HCT116 (cell line): ENCODE measurements around the gene CCDC8. TPM values are rescaled to one million over a fixed set of nuclear protein-coding genes. Genes with fewer than 3 reads are reported as not detected.

Source experiments
- ATAC-seq: fragments of 200-7000 bp; cut with Tn5 transposase; 2 replicates; pipeline ENCODE4 v1.9.1; 2020; ENCODE audit warnings: mild to moderate bottlenecking, moderate library complexity
- BruUV-seq: library from RNA; stranded (reverse); fragments of 400-500 nt; replicated peaks from 2 replicates; lab custom pipeline; 2021; lab: Mats Ljungman, UMichigan
- CTCF ChIA-PET: fragments of 300-600 bp; sonication (Branson Sonifier 250); formaldehyde crosslinking; loops from one replicate; lab custom pipeline; 2021; ENCODE audit warnings: antibody characterized with exemption; lab: Charles Lee
- POLR2A ChIA-PET: fragments of 300-600, 350-600 bp; sonication (Branson Sonifier 250); formaldehyde crosslinking; loops from one replicate; lab custom pipeline; 2021; ENCODE audit warnings: antibody characterized with exemption; lab: Charles Lee
- RAD21 ChIA-PET, 2 experiments: fragments of 300-600 bp; sonication (Branson Sonifier 250); formaldehyde crosslinking; loops; one replicate each; lab custom pipeline; 2023; ENCODE audit warnings: low total read pairs in 2 of 2; ENCODE audit not compliant: uncharacterized antibody in 2 of 2, unreplicated experiment in 2 of 2, low non-redundant PET in 1 of 2; lab: Charles Lee
- DNase-seq: peaks from one replicate; pipeline ENCODE4 v3.0.0-alpha.2; 2010; ENCODE audit warnings: low read depth, low spot score
- H2AFZ ChIP-seq: fragments of 200-600 bp; shearing (Covaris generic), sonication (generic); 2 replicates; pipeline ENCODE4 v1.6.1; 2017; ENCODE audit warnings: low read depth, mixed run types, mixed read lengths, antibody characterized with exemption, low read length; ENCODE audit not compliant: poor library complexity, severe bottlenecking
- H3K27ac ChIP-seq: 2 replicates; pipeline ENCODE4 v1.5.1; 2012; ENCODE audit warnings: low read depth, low read length
- H3K27me3 ChIP-seq: fragments of 200-600 bp; sonication (generic); 2 replicates; pipeline ENCODE4 v1.6.1; 2016; ENCODE audit warnings: mixed run types, low read length, mixed read lengths; ENCODE audit not compliant: insufficient read depth
- H3K36me3 ChIP-seq, 2 experiments: fragments of 200-500 bp in 1 of 2; fragments of 200-600 bp in 1 of 2; sonication (Bioruptor generic) in 1 of 2; sonication (generic) in 1 of 2; 2 replicates each; pipeline versions ENCODE4 v1.5.1 to v1.6.1; 2014 to 2016; ENCODE audit warnings: low read length in 2 of 2, inconsistent platforms in 1 of 2, mixed read lengths in 1 of 2, mixed run types in 1 of 2; ENCODE audit not compliant: insufficient read depth in 2 of 2, control insufficient read depth in 1 of 2
- H3K4me1 ChIP-seq, 2 experiments: fragments of 200-600 bp in 1 of 2; sonication (generic) in 1 of 2; 2 replicates each; pipeline versions ENCODE4 v1.5.1 to v1.6.1; 2012 to 2017; ENCODE audit warnings: low read length in 2 of 2, inconsistent platforms in 1 of 2, mild to moderate bottlenecking in 1 of 2, mixed read lengths in 1 of 2, mixed run types in 1 of 2, moderate library complexity in 1 of 2; ENCODE audit not compliant: insufficient read depth in 2 of 2, control insufficient read depth in 1 of 2
- H3K4me2 ChIP-seq: fragments of 200-600 bp; sonication (generic); 2 replicates; pipeline ENCODE4 v1.6.1; 2017; ENCODE audit warnings: mixed run types, low read length, mixed read lengths
- H3K4me3 ChIP-seq, 2 experiments: fragments of 200-600 bp in 1 of 2; sonication (generic) in 1 of 2; replicated peaks in 1 of 2; 2 replicates each; pipeline ENCODE4 v1.5.1; 2011 to 2016; ENCODE audit warnings: low read length in 2 of 2, control low read depth in 1 of 2, low read depth in 1 of 2, mild to moderate bottlenecking in 1 of 2, mixed read lengths in 1 of 2, mixed run types in 1 of 2
- H3K79me2 ChIP-seq: fragments of 200-600 bp; sonication (generic); 2 replicates; pipeline ENCODE4 v1.6.1; 2017; ENCODE audit warnings: mild to moderate bottlenecking, mixed run types, low read length, moderate library complexity, mixed read lengths; ENCODE audit not compliant: insufficient read depth
- H3K9ac ChIP-seq: fragments of 200-600 bp; sonication (generic); 2 replicates; pipeline ENCODE4 v1.6.1; 2016; ENCODE audit warnings: low read length, mixed read lengths
- H3K9me2 ChIP-seq: fragments of 200-600 bp; sonication (generic), shearing (Covaris generic); 2 replicates; pipeline ENCODE4 v1.6.1; 2017; ENCODE audit warnings: mixed run types, mild to moderate bottlenecking, moderate library complexity; ENCODE audit not compliant: insufficient read depth
- H3K9me3 ChIP-seq, 2 experiments: fragments of 200-500 bp in 1 of 2; fragments of 200-600 bp in 1 of 2; sonication (Bioruptor generic) in 1 of 2; sonication (generic) in 1 of 2; 2 replicates each; pipeline ENCODE4 v1.6.1; 2014 to 2017; ENCODE audit warnings: low read length in 2 of 2, mixed read lengths in 2 of 2, inconsistent platforms in 1 of 2, low read depth in 1 of 2, mild to moderate bottlenecking in 1 of 2, mixed run types in 1 of 2, moderate library complexity in 1 of 2; ENCODE audit not compliant: control insufficient read depth in 1 of 2, insufficient read depth in 1 of 2
- H4K20me1 ChIP-seq: fragments of 200-600 bp; sonication (generic), shearing (Covaris generic); 2 replicates; pipeline ENCODE4 v1.6.1; 2017; ENCODE audit warnings: mixed run types, mild to moderate bottlenecking, moderate library complexity; ENCODE audit not compliant: insufficient read depth
- CBX3 ChIP-seq: IDR thresholded peaks from 2 replicates; pipeline ENCODE4 v1.6.1; 2012; ENCODE audit warnings: low read depth
- CEBPB ChIP-seq: IDR thresholded peaks from 2 replicates; pipeline ENCODE4 v1.6.1; 2012; ENCODE audit warnings: low read depth
- CTCF ChIP-seq, 3 experiments: fragments of 200-600 bp in 1 of 3; sonication (generic) in 1 of 3; IDR thresholded peaks in 2 of 3; conservative IDR thresholded peaks in 1 of 3; 2 replicates each; pipeline ENCODE4 v1.5.1; 2012 to 2017; ENCODE audit warnings: low read depth in 2 of 3, low read length in 2 of 3, antibody characterized with exemption in 1 of 3, borderline replicate concordance in 1 of 3, control low read depth in 1 of 3, mild to moderate bottlenecking in 1 of 3, mixed read lengths in 1 of 3, mixed run types in 1 of 3, moderate library complexity in 1 of 3; ENCODE audit not compliant: insufficient read depth in 1 of 3
- EGR1 ChIP-seq: IDR thresholded peaks from 2 replicates; pipeline ENCODE4 v1.6.1; 2012; ENCODE audit warnings: low read depth
- ELF1 ChIP-seq: IDR thresholded peaks from 2 replicates; pipeline ENCODE4 v1.6.1; 2012; ENCODE audit warnings: low read depth, borderline replicate concordance
- EZH2phosphoT487 ChIP-seq: fragments of 200-600 bp; IDR thresholded peaks from 2 replicates; pipeline ENCODE4 v1.6.1; 2018; ENCODE audit warnings: antibody characterized with exemption, borderline replicate concordance
- JUND ChIP-seq: IDR thresholded peaks from 2 replicates; pipeline ENCODE4 v1.6.1; 2012
- SIN3A ChIP-seq: IDR thresholded peaks from 2 replicates; pipeline ENCODE4 v1.6.1; 2012; ENCODE audit warnings: low read depth
- SRF ChIP-seq: IDR thresholded peaks from 2 replicates; pipeline ENCODE4 v1.6.1; 2012; ENCODE audit warnings: low read depth
- YY1 ChIP-seq: IDR thresholded peaks from 2 replicates; pipeline ENCODE4 v1.6.1; 2011; ENCODE audit warnings: low read length, low read depth, moderate library complexity, mild to moderate bottlenecking; ENCODE audit not compliant: insufficient replicate concordance; ENCODE audit errors: extremely low read depth
- ZFX ChIP-seq: fragments of 450-650 bp; IDR thresholded peaks from 2 replicates; pipeline ENCODE4 v1.6.1; 2017
- ZNF274 ChIP-seq: fragments of 200-500 bp; sonication (Bioruptor generic); IDR thresholded peaks from 2 replicates; pipeline ENCODE4 v1.6.1; 2014; ENCODE audit warnings: mild to moderate bottlenecking, low read depth, low read length, inconsistent platforms
- intact Hi-C: fragments of 100-400 bp; cut with micrococcal nuclease; formaldehyde crosslinking; loops from 2 replicates; pipeline ENCODE4 v1.10.0; 2022
- total RNA-seq: library from RNA; stranded (reverse); gene quantifications from one replicate; pipeline ENCODE4 v1.2.1, GENCODE V29; 2021; ENCODE audit not compliant: unreplicated experiment

The CCDC8 gene
- total RNA-seq, 1 experiment from 2014 or later: 0.10 TPM

GRCh38 chr19:46367426-46367825 lies 45.9 kb downstream of the CCDC8 start:
- H3K4me3 ChIP-seq: no peak overlapping the region
- DNase-seq (no peak), ATAC-seq (no peak)
- no peaks in the 10 kb centered on the region for H4K20me1 ChIP-seq
- BruUV-seq: no TSS peak
- H3K9me3 ChIP-seq: no peaks in the 10 kb centered on the region
- no peak overlapping the region for H3K4me2 ChIP-seq
- intact Hi-C loops: no loop called here
- H3K27me3 ChIP-seq: no peaks in the 10 kb centered on the region
- peaks cover 10 to 11% of the 10 kb centered on the region in 2 experiments for H3K36me3 ChIP-seq
- no peak overlapping the region for H2AFZ ChIP-seq
- peaks cover 6 to 15% of the 10 kb centered on the region in 2 experiments; a peak in 3 of 4 replicates for H3K4me1 ChIP-seq
- RAD21 ChIA-PET: no interaction called here
- POLR2A ChIA-PET: no interaction called here
- TF ChIP-seq EZH2phosphoT487 (no peak), SIN3A (no peak), SRF (no peak), ZNF274 (no peak), ELF1 (no peak), YY1 (no peak), CEBPB (no peak), JUND (no peak), ZFX (no peak)
- H3K79me2 ChIP-seq: peaks cover 86% of the 10 kb centered on the region
- no peak overlapping the region for H3K9ac ChIP-seq
- H3K27ac ChIP-seq: no peak overlapping the region
- CTCF ChIA-PET: no interaction called here
- no peaks in the 10 kb centered on the region for H3K9me2 ChIP-seq

- H3K4me2 ChIP-seq: no peak overlapping the region
- no peak overlapping the region for H2AFZ ChIP-seq
- DNase-seq: no peak
- peaks cover 1 to 8% of the 10 kb centered on the region in 2 experiments; a peak in 3 of 4 replicates for H3K4me1 ChIP-seq
- H3K36me3 ChIP-seq: peaks cover 10 to 11% of the 10 kb centered on the region in 2 experiments
- no peaks in the 10 kb centered on the region for H4K20me1 ChIP-seq
- TF ChIP-seq EGR1: no peak
- TF ChIP-seq CBX3: no peak
- no peak for TF ChIP-seq CTCF (IDR thresholded peaks at IDR 0.05 in 2 of 3, conservative IDR thresholded peaks at IDR 0.05 in 1 of 3; ENCODE audit: borderline replicate concordance in 1 of 3, insufficient read depth in 1 of 3, low read depth in 2 of 3, low read length in 2 of 3)
- no TSS peak for BruUV-seq
- H3K9me3 ChIP-seq: no peaks in the 10 kb centered on the region
- no peak for ATAC-seq
- no peak overlapping the region for H3K27ac ChIP-seq
- ChIA-PET POLR2A (no interaction called here), CTCF (no interaction called here), RAD21 (no interaction called here)
- no peak overlapping the region for H3K9ac ChIP-seq
- no peaks in the 10 kb centered on the region for H3K27me3 ChIP-seq
- no peak overlapping the region for H3K4me3 ChIP-seq
- peaks cover 86% of the 10 kb centered on the region for H3K79me2 ChIP-seq
- intact Hi-C loops: no loop called here
- no peaks in the 10 kb centered on the region for H3K9me2 ChIP-seq
These were observed 46.6 kb downstream of the CCDC8 start for GRCh38 chr19:46366620-46367292.
